ENCODE results near the gene ACTBL2.
"Not testable (repeated sequence)": the region's sequence is repeated elsewhere in the genome, so short reads cannot be mapped to it uniquely, and the experiment has no call there.

ACTBL2 gene

GRCh38 chr5:57482671-57483106 lies at the start of gene ACTBL2:
Gene ACTBL2, minus strand, starts transcription at chr5:57482811. Its CDS starts 104 bp downstream, at chr5:57482707.
- no peak for DNase-seq

GRCh38 chr5:57531333-57531732 lies 48.7 kb upstream of the ACTBL2 start:
- DNase-seq, result no peak

- no peak for DNase-seq
Measured at GRCh38 chr5:57529864-57530263, 47.3 kb upstream of the ACTBL2 start.

- no peak for DNase-seq
Measured at GRCh38 chr5:57527870-57528269, 45.3 kb upstream of the ACTBL2 start.

- DNase-seq, result no peak
Measured at GRCh38 chr5:57524348-57525060, 41.9 kb upstream of the ACTBL2 start.

GRCh38 chr5:57522477-57522876 lies 39.9 kb upstream of the ACTBL2 start:
- not testable (repeated sequence) for DNase-seq

GRCh38 chr5:57518415-57518814 lies 35.8 kb upstream of the ACTBL2 start:
- DNase-seq, result not testable (repeated sequence)

- DNase-seq, result no peak
Measured at GRCh38 chr5:57517250-57517649, 34.6 kb upstream of the ACTBL2 start.

- no peak for DNase-seq
Measured at GRCh38 chr5:57513785-57514184, 31.2 kb upstream of the ACTBL2 start.

- no peak for DNase-seq
Measured at GRCh38 chr5:57511321-57511720, 28.7 kb upstream of the ACTBL2 start.

- no peak for DNase-seq
Measured at GRCh38 chr5:57509501-57510260, 27.1 kb upstream of the ACTBL2 start.

- DNase-seq, result no peak
Measured at GRCh38 chr5:57508211-57508610, 25.6 kb upstream of the ACTBL2 start.

- DNase-seq, result no peak
Measured at GRCh38 chr5:57505272-57506200, 22.9 kb upstream of the ACTBL2 start.

- no peak for DNase-seq
Measured at GRCh38 chr5:57504357-57504756, 21.7 kb upstream of the ACTBL2 start.

GRCh38 chr5:57503433-57503832 lies 20.8 kb upstream of the ACTBL2 start:
- no peak for DNase-seq

GRCh38 chr5:57501414-57502201 lies 19.0 kb upstream of the ACTBL2 start:
- DNase-seq, result no peak

GRCh38 chr5:57499262-57500050 lies 16.8 kb upstream of the ACTBL2 start:
- peak in 1 of 2 donors; percentile 31 for DNase-seq

- DNase-seq, result no peak
Measured at GRCh38 chr5:57497733-57498132, 15.1 kb upstream of the ACTBL2 start.

GRCh38 chr5:57495285-57496086 lies 12.9 kb upstream of the ACTBL2 start:
- peak in 1 of 2 donors; percentile 14 for DNase-seq

Data from CD4-positive, alpha-beta T cell treated with Interleukin-4 for 1 hour (primary cell).